ENCODE data around the gene DMKN.

DMKN gene

DNA sequence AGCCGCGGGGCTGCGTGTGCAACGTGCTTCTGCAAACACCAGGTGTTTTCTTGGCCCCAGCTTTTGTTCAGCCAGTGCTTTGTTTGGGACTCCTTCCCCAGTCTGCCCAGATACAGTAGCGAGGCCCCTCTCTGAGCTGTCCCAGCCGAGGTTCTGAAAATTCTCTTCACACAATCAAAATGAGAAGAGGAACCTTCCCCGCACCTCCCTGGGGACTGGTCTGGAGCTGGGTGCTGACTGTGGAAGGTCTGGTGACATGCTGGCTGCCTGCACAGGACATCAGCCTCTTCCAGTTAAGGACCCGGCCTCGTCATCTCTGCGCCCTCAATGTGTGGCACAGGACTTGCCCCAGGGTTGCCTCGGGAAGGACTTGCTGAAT is 45.8 kb upstream of the DMKN start:
- H3K27ac ChIP-seq: no peak overlapping the region
- TF ChIP-seq, protein P1, sequence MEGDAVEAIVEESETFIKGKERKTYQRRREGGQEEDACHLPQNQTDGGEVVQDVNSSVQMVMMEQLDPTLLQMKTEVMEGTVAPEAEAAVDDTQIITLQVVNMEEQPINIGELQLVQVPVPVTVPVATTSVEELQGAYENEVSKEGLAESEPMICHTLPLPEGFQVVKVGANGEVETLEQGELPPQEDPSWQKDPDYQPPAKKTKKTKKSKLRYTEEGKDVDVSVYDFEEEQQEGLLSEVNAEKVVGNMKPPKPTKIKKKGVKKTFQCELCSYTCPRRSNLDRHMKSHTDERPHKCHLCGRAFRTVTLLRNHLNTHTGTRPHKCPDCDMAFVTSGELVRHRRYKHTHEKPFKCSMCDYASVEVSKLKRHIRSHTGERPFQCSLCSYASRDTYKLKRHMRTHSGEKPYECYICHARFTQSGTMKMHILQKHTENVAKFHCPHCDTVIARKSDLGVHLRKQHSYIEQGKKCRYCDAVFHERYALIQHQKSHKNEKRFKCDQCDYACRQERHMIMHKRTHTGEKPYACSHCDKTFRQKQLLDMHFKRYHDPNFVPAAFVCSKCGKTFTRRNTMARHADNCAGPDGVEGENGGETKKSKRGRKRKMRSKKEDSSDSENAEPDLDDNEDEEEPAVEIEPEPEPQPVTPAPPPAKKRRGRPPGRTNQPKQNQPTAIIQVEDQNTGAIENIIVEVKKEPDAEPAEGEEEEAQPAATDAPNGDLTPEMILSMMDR (conservative IDR thresholded peaks at IDR 0.05): no peak
- TF ChIP-seq ZFX (IDR thresholded peaks at IDR 0.05): no peak

DNA sequence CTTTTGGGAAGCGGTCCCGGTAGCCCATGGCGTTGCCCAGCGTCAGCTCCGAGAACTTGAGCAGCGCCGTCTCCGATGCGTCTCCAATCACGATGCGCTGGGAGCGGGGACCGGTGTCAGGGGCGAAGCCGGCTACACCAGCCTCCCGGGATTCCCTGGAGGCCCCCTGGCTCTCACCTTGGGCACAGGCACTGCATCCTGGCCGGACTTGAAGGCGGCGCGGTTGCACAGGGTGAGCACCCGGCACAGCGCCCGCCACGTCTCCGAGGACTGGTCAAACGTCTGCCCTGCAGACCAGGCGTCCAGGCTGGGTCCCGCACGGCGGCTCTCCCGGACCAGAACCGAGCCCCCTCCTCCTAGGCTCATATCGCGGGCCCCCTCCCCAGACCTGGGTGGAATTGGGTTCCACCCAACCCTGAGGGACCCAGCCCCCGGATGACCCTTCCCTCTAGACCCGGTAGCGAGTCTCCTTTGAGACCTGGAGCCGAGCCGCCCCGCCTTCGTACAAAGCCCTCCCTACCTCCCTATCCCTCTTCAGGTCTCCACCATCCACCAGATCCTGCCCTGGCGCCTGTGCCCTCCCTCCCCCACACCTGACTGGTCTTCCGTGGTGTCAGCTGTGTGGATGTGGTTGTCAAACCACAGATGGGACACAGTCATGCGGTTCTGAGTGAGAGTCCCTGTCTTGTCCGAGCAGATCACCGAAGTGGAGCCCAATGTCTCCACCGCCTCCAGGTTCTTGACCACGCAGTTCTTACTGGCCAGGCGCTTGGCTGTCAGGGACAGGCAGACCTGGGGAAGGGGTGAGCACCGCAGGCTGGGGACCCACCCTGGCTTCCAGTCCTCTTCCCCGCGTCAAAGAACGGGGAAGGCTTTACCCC is 45.2 kb upstream of the DMKN start:
- TF ChIP-seq, protein P1 (conservative IDR thresholded peaks at IDR 0.05): no peak
- TF ChIP-seq ZFX (IDR thresholded peaks at IDR 0.05): no peak
- no peak overlapping the region for H3K27ac ChIP-seq

DNA sequence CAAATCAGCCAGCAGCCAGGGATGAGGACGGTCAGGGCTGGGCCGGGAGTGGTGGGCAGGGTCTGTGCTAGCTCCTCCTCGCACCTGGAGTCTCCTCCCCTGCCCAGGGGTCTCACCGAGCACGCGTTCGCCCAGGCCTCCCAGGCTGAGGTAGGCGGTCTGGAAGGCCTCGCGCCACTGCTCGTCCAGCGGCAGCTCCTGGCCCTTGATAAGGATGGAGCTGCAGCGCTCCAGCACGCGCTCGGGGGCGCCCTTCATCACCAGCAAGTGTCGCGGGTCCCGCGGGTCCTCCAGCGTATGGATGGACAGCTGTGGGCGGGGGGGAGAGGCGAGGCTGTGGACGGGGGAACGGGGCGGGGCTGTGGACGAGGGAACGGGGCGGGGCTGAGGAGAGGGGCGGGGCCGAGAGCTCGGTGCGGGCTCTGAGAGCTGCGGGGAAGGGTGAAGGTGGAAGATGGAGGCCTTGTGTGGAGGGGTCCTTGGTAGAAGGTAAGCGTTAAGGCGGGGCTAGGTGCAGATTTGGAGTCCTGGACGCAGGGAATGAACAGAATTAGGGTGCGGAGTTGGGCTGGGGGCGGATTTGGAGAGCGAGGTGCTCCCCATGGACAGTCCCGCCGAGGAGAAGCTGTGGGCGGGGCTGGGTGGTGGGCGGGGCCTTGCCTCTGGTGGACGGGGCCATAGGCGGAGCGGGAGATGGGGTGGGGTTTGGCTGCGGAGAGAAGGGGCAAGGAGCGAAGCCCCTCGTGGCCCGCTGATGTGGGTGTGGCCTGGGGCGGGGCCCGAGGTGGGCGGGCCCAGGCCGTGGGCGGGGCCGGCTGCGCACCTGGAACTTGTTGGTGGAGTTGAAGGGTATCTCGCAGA is 44.3 kb upstream of the DMKN start:
- TF ChIP-seq, protein P1 (conservative IDR thresholded peaks at IDR 0.05): no peak
- no peak for TF ChIP-seq ZFX (IDR thresholded peaks at IDR 0.05)
- no peak overlapping the region for H3K27ac ChIP-seq

DNA sequence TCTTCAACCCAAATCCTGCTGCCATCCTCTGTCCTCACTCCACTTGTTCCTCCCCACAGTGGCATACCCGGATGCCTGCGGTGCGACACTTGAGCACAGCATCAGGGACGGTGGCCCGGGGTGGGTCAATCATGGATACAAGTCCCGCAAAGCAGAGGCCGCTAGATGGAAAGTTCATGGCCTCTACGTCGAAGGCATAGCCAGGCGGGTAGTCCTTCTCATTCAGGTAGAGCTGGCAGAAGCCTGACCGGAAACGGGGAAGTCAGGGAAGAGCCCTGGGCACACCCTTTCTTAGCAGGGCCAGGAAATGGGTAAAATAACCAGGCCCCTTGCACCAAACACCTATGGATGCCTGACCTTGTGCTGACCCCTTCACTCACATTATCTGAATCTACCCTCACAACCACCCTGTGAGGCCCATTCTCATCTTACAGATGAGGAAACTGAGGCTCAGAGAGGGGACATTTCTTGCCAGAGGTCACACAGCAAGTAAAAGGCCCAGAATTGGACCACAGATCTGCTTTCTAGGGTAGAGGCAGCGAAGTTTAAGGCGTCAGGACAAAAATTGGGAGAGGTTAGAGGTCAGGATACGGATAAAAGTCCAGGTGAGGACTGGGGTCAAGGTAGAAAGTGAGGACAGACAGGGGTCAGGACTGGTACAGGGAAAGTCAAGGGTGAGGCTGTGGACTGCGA is 43.5 kb upstream of the DMKN start:
- H3K27ac ChIP-seq: no peak overlapping the region
- TF ChIP-seq ZFX (IDR thresholded peaks at IDR 0.05): no peak
- TF ChIP-seq, protein P1 (conservative IDR thresholded peaks at IDR 0.05): no peak

DNA sequence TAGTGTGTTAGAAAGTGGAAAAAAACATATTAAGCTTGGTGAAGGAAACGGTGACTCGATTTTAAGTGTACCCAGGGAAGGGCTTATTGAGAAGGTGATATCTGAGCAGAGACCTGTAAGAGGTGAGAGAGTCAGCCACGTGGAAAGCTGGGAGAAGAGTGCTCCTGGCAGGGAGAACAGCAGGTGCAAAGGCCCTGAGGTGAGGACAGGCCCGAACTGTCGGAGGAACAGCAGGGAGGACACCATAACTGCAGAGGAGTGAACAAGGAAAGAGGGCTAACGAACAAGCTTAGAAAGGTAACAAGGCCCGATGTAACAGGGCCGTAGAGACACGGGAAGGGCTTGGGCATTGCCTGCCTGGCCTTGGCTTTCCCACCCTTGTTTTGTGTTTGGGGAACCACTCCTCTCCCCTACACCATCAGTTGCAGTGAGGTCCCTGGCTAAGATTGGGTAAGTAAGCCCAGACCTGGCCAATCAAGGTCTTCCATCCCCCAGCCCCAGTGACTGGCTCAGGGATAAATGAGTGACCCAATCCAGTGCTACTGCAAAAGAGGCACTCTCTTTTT is 42.7 kb upstream of the DMKN start:
- H3K27ac ChIP-seq: no peak overlapping the region
- TF ChIP-seq, protein P1 (conservative IDR thresholded peaks at IDR 0.05): no peak
- TF ChIP-seq ZFX (IDR thresholded peaks at IDR 0.05): no peak

DNA sequence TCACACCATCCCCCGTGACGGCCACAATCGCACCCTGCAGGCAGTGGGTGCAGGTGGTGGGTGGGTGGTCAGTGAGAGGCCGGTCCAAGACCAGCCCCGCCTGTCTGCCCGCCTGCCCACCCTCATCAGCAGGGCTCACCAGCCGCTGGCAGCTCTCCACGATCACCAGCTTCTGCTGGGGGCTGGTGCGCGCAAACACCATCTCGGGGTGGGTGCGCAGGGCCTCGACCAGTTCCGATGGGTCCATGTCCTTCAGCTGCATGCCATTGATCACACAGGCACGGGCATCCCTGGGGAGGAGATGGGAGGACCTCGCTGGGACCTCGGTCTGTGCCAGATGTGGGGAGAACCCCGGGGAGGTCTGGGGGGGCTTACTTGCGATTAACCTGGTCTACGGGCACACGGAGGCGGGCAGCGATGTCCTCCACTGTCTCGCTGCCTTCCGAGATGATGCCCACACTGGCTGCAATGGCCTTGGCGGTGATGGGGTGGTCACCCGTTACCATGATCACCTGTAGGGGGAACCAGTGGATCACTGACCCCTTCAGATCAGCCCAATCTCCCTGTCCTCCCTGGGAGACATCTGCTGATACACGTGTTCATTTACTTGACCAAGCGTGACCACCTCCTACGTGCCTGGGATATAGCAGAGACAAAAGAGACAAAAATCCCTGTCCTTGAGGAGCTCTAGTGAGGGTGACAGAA is 42.0 kb upstream of the DMKN start:
- H3K27ac ChIP-seq: no peak overlapping the region
- TF ChIP-seq, protein P1 (conservative IDR thresholded peaks at IDR 0.05): no peak
- no peak for TF ChIP-seq ZFX (IDR thresholded peaks at IDR 0.05)
